Measurements from ENCODE around the gene CDC73.
"Not testable (repeated sequence)": the region's sequence is repeated elsewhere in the genome, so short reads cannot be mapped to it uniquely, and the experiment has no call there.

CDC73 gene

DNA sequence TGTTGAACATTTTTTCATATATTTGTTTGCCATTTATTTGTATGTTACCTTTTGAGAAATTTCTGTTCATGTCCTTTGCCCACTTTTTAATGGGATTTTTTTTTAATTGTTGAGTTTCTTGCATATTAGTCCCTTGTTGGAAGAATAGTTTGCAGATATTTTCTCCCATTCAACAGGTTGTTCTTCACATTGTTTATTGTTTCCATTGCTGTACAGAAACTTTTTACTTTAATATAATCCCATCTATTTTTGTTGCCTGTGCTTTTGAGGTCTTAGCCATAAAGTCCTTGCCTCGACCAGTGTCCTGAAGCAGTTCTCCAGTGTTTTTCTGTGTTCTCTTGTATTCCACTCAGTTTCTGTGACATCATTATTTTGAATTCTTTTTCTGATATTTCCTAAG, 118.8 kb downstream of the CDC73 start:
- no peak for DNase-seq

DNA sequence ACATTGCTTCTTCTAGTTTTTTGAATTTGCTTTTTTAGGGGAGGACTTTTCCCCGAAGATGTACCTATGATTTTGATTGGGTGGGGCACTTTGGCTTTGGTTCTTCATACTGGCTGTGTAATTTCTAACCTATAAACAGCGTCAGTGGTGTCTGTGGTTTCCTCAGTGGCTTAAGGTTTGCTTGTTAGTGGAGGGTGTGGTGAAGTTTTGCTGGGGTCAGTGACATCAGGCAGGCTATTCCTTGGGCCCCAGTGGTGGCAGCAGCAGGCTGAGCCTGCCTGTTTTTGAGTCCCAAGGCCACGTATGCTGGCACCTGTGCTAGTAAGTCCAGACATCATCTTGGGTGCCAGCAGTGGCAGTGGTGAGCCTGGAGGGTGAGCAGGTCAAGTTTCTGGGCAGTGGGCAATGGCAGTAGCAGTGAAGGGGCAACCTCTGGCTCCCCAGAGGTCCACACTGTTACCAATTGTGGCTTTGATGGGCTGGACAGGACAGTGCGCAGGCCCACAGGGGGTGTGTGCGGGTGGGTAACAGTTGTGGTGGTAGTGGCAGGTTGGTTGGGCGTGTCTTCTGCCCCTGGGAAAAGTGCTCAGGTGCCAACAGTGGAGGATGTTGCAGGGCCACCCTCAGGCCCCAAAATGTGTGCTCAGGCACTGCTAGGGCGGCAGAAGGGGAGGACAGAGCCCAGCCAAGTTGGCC, 119.4 kb downstream of the CDC73 start:
- no peak for DNase-seq

DNA sequence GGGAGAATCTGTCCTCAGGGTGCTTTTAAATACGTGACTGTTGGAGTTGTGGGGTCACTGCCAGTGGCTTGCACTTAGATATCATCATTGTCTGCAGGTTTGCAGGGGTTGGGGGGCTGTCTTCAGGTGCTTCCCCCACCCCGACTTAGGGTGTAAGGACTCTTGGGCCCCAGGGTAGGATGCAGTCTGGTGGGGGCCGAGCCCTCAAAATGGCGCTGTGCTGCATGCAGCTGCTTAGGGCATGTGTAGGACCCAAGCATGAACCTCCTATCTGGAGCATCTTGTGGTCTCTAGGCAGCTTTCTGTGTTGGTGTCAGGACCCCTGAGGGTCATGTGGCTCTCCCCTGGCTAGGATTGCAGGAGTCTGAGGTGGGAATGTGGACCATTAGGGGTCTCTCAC, 120.2 kb downstream of the CDC73 start:
- no peak for DNase-seq

DNA sequence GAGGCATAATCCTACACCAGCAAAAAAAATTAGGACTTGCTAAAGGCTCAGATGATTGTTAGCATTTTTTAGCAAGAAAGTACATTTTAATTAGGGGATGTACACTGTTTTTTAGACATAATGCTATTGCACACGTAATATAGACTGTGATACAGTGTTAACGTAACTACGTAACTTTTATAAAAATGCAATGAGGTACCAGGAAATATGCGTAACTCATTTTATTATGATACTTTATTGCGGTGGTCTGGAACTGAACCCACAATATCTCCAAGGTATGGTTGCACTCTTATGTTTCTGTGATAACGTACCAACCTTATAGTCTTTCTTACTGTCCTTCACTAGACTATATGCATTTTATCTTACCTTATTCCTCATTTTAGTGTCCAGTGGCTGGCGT, 127.4 kb downstream of the CDC73 start:
- DNase-seq: no peak

DNA sequence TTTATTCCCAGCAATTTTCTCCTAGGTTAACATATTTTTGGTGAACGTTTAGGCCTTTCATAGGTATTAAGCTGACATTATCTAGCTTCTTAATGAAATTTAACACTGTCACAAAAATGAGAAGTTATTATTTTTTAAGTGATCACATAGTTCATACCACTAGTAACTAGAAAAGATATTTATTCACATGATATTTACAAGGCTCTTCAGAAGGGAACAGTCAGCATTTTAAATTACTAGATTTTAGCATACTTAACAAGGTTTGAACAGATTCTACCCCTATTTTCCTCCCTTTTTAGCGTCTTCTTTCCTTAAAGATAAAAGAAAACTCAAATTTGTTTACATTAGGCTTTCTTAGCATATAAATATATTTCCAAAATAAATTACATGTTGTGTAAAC, 130.1 kb downstream of the CDC73 start:
- no peak for DNase-seq

DNA sequence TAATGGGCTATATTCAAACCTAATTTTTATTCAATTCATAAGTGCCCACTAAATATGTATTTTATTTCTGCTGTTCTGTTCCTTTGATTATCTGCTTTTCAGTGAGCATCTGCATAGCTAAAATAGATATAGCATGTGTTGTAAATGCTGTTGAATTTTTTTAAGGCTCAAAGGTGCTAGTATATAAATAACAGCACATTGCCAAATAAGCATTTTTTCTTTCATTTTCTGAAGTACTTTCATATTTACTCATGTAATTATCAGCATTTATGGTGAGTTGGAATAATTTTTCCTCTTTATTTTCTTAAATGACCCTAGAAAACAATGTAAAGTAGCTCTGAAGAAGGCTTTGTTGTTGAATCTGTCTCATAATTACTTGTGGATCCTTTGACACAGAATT, 134.2 kb downstream of the CDC73 start:
- no peak for DNase-seq

DNA sequence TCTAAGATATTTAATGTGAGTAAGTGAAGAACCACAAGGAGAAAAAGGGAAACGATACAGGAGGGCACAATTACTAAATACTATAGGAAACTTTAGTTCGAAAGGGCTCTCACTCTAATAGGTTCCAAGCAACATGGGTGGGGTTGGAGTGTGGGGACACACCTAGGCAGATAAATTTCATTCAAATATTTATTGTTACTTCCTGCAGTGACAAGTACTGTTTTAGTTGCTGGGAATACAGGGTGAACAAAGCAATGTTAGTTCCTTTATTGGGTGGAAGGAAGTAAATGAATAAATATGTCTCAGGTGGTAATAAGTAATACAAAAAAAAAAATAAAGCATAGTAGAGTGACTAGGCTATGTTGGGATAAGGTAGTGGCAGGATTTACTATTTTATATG, 137.8 kb downstream of the CDC73 start:
- DNase-seq: no peak

DNA sequence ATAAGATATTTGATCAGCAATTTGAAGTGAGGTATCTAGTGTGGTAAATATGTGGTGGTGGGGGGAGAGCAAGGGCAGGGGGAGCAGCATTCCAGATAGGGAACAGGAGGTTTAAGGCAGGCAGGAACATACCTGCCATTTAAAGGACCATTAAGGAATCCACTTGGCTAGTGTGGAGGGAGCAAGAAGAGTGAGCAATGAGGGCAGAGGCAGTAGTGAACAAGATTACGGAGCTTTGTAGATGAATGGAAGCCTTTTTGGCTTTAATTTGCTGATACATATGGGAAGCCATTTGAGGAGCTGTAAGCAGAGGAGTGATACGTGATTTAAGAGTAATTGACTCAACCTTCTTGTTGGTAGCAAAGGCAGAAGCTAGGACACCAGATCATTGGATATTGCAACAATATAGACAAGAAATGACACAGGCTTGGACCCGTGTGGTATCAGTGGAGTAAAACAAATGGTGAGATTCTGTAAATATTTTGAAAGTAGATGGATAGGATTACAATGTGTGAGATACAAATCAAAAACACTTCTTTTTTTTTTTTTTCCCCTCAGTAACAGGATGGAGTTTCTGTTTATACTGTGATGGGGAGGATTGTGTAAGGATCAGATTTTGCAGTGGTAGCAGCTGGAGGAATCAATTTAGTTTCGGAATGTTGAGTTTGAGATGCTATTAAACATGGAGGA, 138.4 kb downstream of the CDC73 start:
- DNase-seq: no peak

DNA sequence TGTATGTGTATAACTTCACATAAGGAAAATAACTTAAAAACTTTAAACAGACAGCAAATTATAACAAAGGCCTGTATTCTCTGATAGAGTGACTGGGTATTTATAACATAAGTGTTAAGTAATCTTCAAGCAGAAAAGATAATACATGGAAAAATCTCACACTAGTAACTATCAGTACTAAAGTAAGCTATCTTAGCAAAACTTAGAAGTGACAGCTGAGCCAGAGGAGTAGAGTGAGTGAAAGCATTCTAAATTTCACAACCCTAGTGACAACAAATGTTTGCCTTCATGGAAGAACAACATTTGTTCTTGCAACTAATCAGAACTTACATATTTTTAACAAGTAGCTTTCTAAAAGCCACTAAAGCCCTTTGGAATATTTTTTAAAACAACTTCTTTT, 139.1 kb downstream of the CDC73 start:
- no peak for DNase-seq

DNA sequence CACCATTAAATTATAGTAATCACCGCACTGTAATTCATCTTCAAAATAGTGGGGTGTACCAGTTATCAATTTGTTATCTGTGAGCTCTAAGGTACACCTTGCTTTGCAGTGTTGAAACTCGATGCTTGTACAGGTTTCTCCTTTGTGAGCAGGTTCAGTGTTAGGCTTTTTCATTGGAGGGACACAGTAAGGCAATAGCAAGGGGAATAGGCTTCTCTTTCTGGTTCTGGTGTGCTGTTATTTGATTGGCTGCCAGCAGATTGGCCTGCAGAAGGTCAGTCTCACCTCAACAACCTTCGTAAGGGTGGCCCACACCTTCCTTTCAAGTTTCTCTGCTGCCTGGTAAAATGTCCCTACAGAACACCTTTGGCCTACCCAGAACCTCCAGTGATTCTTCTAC, 140.8 kb downstream of the CDC73 start:
- no peak for DNase-seq

DNA sequence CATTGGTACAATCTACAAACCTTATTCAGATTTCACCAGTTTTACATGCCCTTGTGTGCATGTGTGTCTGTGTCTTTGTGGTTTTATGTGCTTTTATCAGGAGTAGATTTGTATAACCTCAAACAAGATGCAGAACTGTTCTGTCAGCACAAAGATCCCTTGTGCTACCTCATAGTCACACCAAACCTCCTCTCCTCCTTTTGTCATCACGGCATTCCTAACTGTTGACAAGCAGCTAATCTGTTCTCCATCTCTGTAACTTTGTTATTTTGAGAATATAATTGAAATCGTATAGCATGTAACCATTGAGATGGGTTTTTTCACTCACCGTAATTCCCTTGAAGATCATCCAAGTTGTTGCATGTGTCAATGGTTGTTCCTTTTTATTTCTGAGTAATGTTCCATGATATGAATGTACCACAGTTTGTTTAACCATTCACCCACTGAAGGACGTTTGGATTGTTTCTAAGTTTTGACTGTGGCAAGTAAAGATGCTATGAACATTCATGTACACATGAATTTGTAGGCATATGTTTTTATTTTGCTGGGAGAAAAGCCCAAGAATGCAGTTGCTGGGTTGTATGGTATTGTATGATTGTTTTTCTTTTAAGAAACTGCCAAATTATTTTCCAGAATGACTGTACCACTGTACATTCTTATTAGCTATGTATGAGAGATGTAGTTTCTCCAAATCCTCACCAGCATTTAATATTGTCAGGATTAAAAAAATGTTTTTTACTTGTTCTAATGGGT, 142.7 kb downstream of the CDC73 start:
- DNase-seq: no peak

DNA sequence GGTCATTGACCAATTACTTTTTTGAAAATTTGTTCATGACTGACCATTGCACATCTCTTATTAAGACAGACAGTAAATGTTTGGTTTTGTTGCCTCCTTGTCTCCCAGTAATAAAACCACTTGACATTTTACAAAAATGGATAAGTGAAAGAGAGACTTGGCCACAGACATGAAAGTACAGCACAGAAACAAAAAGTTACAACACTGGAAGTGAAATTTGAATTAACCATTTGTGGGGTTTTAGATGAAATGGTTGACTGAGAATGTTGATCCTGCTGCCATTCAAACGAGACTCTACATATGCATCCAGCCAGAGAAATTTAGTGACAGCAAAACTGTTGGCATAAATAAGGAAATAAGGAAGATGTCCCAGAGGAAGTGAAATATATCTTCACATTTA, 143.9 kb downstream of the CDC73 start:
- DNase-seq: no peak

DNA sequence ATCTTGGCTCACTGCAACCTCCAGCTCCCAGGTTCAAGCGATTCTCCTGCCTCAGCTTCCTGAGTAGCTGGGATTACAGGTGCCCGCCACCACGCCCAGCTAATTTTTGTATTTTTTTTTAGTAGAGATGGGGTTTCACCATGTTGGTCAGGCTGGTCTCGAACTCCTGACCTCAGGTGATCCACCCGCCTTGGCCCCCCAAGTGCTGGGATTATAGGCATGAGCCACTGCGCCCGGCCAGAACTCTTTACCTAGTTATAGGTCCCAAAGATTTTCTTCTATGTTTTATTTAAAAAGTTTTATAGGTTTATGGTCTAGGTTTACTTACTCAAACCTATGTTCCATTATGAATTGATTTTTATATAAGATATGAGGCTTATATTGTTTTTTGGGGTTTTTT, 145.0 kb downstream of the CDC73 start:
- DNase-seq: not testable (repeated sequence)

DNA sequence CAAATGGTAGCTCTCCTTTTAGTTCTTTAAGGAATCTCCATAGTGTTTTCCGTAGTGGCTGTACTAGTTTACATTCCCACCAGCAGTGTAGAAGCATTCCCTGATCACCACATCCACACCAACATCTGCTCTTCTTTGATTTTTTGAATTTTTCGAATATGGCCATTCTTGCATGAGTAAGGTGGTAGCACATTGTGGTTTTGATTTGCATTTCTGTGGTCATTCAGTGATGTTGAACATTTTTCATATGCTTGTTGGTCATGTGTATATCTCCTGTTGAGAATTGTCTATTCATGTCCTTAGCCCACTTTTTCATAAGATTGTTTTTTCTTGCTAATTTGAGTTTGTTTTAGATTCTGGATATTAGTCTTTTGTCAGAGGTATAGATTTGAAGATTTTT, 149.2 kb downstream of the CDC73 start:
- DNase-seq: no peak

DNA sequence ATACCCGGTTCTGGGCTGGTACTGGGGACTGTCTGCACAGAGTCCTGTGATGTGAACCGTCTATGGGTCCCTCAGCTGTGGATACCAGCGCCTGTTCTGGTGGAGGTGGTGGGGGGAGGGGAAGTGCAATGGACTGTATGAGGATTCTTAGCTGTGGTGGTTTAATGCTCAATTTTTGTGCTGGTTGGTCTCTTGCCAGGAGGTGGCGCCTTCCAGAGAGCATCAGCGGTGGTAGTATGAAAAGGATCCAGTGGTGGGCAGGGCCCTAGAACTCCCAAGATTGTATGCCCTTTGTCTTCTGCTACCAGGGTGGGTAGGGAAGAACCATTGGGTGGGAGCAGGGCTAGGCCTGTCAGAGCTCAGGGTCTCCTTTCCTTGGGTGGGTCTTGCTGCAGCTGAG, 153.9 kb downstream of the CDC73 start:
- no peak for DNase-seq

DNA sequence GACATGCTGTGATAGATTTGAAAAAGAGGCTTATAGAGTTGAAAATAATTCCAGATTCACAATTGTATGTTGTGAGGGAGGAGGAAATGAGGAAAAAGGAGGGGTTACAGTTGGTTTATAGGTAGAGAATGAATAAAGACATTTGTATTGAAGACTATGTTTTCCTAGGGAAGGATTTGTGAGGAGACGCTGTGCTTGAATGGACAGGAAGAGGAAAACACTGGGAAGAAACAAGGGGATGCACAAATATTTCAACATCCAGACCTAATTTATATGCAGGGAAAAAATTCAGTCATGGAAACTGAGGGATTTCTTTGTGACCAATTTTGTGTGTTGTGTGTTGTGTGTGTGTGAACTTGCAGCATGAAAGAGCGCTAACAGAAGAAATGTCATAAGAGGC, 157.1 kb downstream of the CDC73 start:
- DNase-seq: no peak

DNA sequence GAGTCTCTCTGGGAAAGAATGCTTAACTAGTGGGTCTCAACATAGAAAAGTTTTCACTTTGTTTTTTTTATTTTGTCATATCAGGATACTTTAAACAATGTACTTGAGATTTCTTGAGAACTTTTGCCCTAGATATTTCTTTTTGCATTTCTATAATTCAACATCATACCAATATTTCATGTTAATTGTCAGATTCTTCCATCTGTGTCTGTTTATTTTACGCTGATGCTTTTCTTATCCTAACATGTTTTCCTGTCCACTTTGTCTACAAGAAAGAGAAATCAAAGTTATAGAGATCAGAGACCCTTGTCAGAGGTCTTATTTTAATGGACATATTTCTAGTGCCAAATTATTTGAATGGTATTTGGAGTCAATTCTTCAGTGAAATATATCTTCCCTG, 160.1 kb downstream of the CDC73 start:
- DNase-seq: no peak

DNA sequence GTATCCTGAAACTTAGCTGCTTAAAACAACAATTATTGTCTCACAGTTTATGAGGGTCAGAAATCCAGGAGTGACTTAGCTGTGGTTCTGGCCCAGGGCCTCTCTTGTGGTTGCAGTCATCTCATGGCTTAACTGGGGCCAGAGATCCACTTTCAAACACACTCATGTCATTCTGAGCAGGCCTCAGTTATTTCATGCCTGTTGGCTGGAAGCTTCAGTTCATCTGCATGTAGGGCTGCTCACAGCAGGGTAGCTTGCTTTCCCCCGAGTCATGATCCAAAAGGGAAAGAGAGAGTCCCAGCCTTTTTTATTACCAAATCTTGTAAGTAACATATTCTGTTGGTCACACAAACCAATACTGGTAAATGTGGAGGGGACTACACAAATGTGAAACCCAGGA, 161.2 kb downstream of the CDC73 start:
- no peak for DNase-seq

DNA sequence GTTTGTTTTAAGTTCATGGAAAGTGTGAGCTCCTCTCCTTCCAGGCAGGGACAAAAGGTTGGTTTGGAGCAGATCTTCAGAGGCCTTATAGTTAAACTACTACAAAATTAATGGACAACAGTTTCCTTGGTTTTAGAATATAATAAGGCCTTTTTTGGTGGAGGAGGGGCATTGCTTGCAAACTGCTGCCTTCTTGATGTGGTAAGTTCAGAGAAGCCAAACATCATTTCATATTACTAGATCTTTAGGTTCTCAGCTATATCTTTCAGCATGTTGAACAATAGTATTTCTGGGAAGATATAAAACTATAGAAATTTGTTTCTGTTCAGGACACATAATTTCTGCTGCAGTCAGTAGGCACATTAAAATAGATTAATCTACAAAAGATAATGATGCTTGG, 162.4 kb downstream of the CDC73 start:
- no peak for DNase-seq

DNA sequence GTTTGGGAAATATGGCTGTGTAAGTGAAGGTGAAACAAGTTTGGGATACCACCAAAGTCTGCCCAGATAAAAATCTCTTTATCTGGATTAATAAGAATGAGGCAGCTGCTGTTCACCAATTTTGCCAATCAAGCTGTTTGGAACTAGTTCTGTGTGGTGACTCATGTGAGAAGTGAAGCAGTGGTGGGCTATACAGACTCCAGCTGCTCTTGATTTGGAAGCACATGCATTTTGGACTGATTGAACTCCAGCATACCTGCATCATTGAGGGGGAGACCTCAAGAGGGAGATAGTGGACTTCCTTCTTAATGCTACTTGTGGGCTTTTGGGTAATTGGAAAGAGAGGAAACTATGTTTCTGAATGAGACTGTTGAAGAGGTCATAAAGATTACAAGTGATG, 163.8 kb downstream of the CDC73 start:
- DNase-seq: no peak

DNA sequence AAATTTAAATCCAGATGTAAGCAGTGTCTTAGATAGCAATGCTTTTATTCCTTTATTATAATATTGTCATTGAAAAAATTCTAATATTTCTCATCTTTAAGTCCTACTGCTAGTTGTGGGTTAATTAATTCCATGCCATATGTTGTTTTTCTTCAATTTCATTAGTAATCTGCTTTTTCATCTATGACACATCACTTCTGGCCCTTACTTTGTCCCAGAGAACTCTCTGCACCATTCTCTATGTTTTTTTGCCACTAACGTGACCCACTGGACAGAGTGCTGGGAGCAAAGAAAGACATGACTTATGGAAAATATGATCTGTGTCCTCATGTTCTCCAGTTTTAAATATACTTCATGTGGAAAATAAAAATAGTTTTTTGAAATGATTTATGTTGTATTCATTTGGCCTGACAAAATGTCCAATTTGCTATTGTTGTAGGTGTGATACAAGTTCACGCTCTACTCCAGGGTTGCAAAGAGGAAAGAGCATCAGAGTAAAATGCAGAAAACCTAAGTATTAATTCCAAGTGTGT, 166.8 kb downstream of the CDC73 start:
- DNase-seq: not testable (repeated sequence)

DNA sequence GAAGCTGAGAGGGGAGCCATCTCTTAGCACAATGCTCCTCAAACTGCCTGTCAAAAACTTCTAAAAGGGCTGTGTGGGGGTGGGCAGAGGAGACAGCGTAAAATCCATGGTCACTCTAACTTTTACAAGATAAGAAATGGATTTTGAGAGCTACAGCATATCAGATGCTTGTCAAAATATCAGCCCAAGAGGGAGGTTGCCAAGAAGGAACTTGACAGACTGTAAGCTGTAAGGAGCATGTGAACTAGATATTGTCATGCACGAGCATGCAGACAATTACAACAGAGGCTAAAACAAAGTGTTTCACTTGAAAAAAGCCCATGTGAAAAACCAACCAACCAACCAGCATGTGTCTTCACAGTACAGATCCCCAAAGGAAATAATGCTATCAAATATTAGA, 171.9 kb downstream of the CDC73 start:
- no peak for DNase-seq

DNA sequence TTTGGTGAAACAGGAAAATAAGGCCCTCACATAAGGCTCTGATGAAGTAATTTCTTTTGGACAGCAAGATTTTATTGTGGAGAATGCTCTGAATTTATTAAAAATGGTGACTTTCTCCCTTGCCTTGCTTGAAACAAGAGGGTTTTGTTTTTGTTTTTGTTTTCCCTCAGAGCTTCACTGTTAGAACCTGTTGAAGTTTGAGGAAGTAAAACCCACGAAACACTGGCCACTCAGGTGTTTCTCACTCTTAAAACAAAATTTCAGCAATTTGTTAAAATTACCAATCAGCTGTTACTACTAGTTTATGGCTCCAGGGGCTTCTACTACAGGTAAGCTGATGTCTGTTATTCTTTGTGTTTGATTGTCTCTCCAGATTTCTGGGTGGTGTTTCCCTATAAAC, 177.2 kb downstream of the CDC73 start:
- DNase-seq: no peak

DNA sequence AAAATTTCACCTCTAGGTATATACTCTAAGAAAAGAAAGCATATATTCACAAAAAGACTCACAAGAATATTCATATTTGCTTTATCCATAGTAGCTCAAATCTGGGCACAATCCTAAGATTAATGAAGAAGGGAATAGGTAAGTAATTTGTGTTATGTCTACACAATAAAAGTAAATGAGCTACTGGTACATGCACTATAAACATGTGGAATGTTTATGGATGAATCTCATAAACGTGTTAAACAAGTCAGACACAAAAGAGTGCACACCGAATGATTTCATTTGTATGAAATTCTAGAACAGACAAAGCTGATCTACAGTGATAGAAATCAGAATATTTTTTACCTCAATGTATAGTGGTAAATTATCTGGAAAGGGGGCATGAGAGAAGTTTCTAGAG, 179.9 kb downstream of the CDC73 start:
- no peak for DNase-seq

Measured in activated CD8-positive, alpha-beta memory T cell treated with anti-CD3 and anti-CD28 coated beads for 24 hours (primary cell).